HG03139 (cell line): Measurements from ENCODE around the gene COBLL1.

Experiments used
- ATAC-seq: cut with Tn5 transposase; IDR thresholded peaks from one replicate; pipeline ENCODE4 v1.9.1; 2021; ENCODE audit not compliant: unreplicated experiment

The COBLL1 gene

GRCh38 chr2:164760179-164760578 is 81.4 kb downstream of the COBLL1 start:
- no peak for ATAC-seq

- no peak for ATAC-seq
Measured at GRCh38 chr2:164757934-164758695, 83.5 kb downstream of the COBLL1 start.

GRCh38 chr2:164756773-164757172 is 84.8 kb downstream of the COBLL1 start:
- ATAC-seq, result no peak

GRCh38 chr2:164755952-164756351 is 85.7 kb downstream of the COBLL1 start:
- ATAC-seq, result no peak

- no peak for ATAC-seq
Measured at GRCh38 chr2:164754157-164755093, 87.2 kb downstream of the COBLL1 start.

GRCh38 chr2:164752956-164753355 is 88.7 kb downstream of the COBLL1 start:
- no peak for ATAC-seq

GRCh38 chr2:164747783-164748433 is 93.7 kb downstream of the COBLL1 start:
- no peak for ATAC-seq

GRCh38 chr2:164747140-164747539 is 94.5 kb downstream of the COBLL1 start:
- no peak for ATAC-seq

GRCh38 chr2:164746713-164747112 is 94.9 kb downstream of the COBLL1 start:
- ATAC-seq, result no peak

GRCh38 chr2:164745012-164745797 is 96.4 kb downstream of the COBLL1 start:
- ATAC-seq, result no peak

GRCh38 chr2:164742738-164743317 is 98.8 kb downstream of the COBLL1 start:
- ATAC-seq, result no peak

- ATAC-seq, result no peak
Measured at GRCh38 chr2:164739966-164740365, 101.7 kb downstream of the COBLL1 start.

GRCh38 chr2:164737612-164738081 is 104.0 kb downstream of the COBLL1 start:
- no peak for ATAC-seq

GRCh38 chr2:164735309-164735919 is 106.2 kb downstream of the COBLL1 start:
- ATAC-seq, result no peak

- ATAC-seq, result no peak
Measured at GRCh38 chr2:164734196-164734595, 107.4 kb downstream of the COBLL1 start.

GRCh38 chr2:164725542-164725941 is 116.1 kb downstream of the COBLL1 start:
- no peak for ATAC-seq

GRCh38 chr2:164722616-164723338 is 118.8 kb downstream of the COBLL1 start:
- ATAC-seq, result no peak

- ATAC-seq, result no peak
Measured at GRCh38 chr2:164721430-164721829, 120.2 kb downstream of the COBLL1 start.
